HepG2 (cell line): ENCODE data around the gene SRSF4. TPM values are rescaled to one million over a fixed set of nuclear protein-coding genes. Genes with fewer than 3 reads are reported as not detected.

Experiments
- MAF1 ChIP-seq: sonication (generic); formaldehyde crosslinking; IDR thresholded peaks from 2 replicates; pipeline ENCODE4 v1.5.0; 2020; ENCODE audit warnings: missing genetic modification reagents, borderline replicate concordance
- NR2C2 ChIP-seq: sonication (generic); formaldehyde crosslinking; IDR thresholded peaks from 2 replicates; pipeline ENCODE4 v1.4.0; 2020; ENCODE audit warnings: missing genetic modification reagents, mild to moderate bottlenecking, moderate library complexity, borderline replicate concordance
- RELA ChIP-seq: sonication (generic); formaldehyde crosslinking; IDR thresholded peaks from 2 replicates; pipeline ENCODE4 v1.4.0; 2020; ENCODE audit warnings: missing genetic modification reagents
- SMAD1 ChIP-seq: sonication (generic); formaldehyde crosslinking; IDR thresholded peaks from 2 replicates; pipeline ENCODE4 v1.4.0; 2020; ENCODE audit warnings: missing genetic modification reagents, low read depth, mild to moderate bottlenecking, borderline replicate concordance
- SNAI1 ChIP-seq: sonication (generic); formaldehyde crosslinking; IDR thresholded peaks from 2 replicates; pipeline ENCODE4 v1.5.0; 2020; ENCODE audit warnings: mild to moderate bottlenecking, missing genetic modification reagents, borderline replicate concordance
- TAF1 ChIP-seq: sonication (generic); formaldehyde crosslinking; IDR thresholded peaks from 2 replicates; pipeline ENCODE4 v1.4.0; 2020; ENCODE audit warnings: missing genetic modification reagents
- TBX2 ChIP-seq: sonication (generic); formaldehyde crosslinking; IDR thresholded peaks from 2 replicates; pipeline ENCODE4 v1.5.0; 2020; ENCODE audit warnings: missing genetic modification reagents, mild to moderate bottlenecking, borderline replicate concordance
- ZNF138 ChIP-seq: sonication (generic); formaldehyde crosslinking; IDR thresholded peaks from 2 replicates; pipeline ENCODE4 v1.5.0; 2020; ENCODE audit warnings: mild to moderate bottlenecking, low read depth, missing genetic modification reagents
- ZNF207 ChIP-seq: fragments of 450-650 bp; IDR thresholded peaks from 2 replicates; pipeline ENCODE4 v1.6.1; 2016; ENCODE audit warnings: antibody characterized with exemption, borderline replicate concordance
- ZNF232 ChIP-seq: sonication (generic); formaldehyde crosslinking; IDR thresholded peaks from 2 replicates; pipeline ENCODE4 v1.4.0; 2020; ENCODE audit warnings: missing genetic modification reagents, borderline replicate concordance
- ZNF549 ChIP-seq: sonication (generic); formaldehyde crosslinking; IDR thresholded peaks from 2 replicates; pipeline ENCODE4 v1.5.0; 2020; ENCODE audit warnings: missing genetic modification reagents
- ZNF558 ChIP-seq: sonication (generic); formaldehyde crosslinking; IDR thresholded peaks from 2 replicates; pipeline ENCODE4 v1.9.0; 2022; ENCODE audit warnings: mild to moderate bottlenecking, missing genetic modification reagents, borderline replicate concordance
- ZNF776 ChIP-seq: sonication (generic); formaldehyde crosslinking; IDR thresholded peaks from 2 replicates; pipeline ENCODE4 v1.4.0; 2020; ENCODE audit warnings: mild to moderate bottlenecking, missing genetic modification reagents
- ZNF780A ChIP-seq: sonication (generic); formaldehyde crosslinking; IDR thresholded peaks from 2 replicates; pipeline ENCODE4 v1.8.0; 2022; ENCODE audit warnings: mild to moderate bottlenecking, missing genetic modification reagents, moderate library complexity
- polyA plus RNA-seq, 8 experiments: library from polyadenylated mRNA; depleted of rRNA in 3 of 8; stranded (reverse) in 7 of 8; unstranded in 1 of 8; fragments of >200 nt; fragmentation: Illumina TruSeq in 4 of 8; extraction: Trizol in 4 of 8; gene quantifications; 2 replicates each; pipeline versions ENCODE4 v1.2.1 to v1.2.3, GENCODE V29; 2011 to 2016; ENCODE audit warnings: low read depth in 4 of 8, missing spikeins in 1 of 8, mixed read lengths in 1 of 8; ENCODE audit not compliant: insufficient read depth in 1 of 8
- total RNA-seq, 5 experiments: library from RNA; depleted of rRNA; stranded (reverse); fragments of >200 nt; fragmentation: Illumina TruSeq; extraction: Trizol; gene quantifications; 2 replicates each; pipeline ENCODE4 v1.2.3, GENCODE V29; 2016; ENCODE audit warnings: low read depth in 1 of 5
- TF ChIP-seq, protein P1 (sequence below): sonication (generic); formaldehyde crosslinking; IDR thresholded peaks from 2 replicates; pipeline ENCODE4 v1.5.0; 2020; ENCODE audit warnings: mild to moderate bottlenecking, missing genetic modification reagents, borderline replicate concordance
- TF ChIP-seq, protein P2 (sequence below), 2 experiments: fragments of 450-650 bp in 1 of 2; sonication (generic) in 1 of 2; formaldehyde crosslinking in 1 of 2; IDR thresholded peaks; 2 replicates each; pipeline versions ENCODE4 v1.6.1 to v1.8.0; 2016 to 2022; ENCODE audit warnings: antibody characterized with exemption in 1 of 2, mild to moderate bottlenecking in 1 of 2, missing genetic modification reagents in 1 of 2
- TF ChIP-seq, protein P3 (sequence below): sonication (generic); formaldehyde crosslinking; IDR thresholded peaks from 2 replicates; pipeline ENCODE4 v1.8.1; 2023; ENCODE audit warnings: mild to moderate bottlenecking, missing genetic modification reagents

The SRSF4 gene
- total and polyA plus RNA-seq, 2 of the 13 experiments (the other 11 are each of a cell fraction or from before 2014, with no cell fraction given): 37.7 to 50.9 TPM

DNA sequence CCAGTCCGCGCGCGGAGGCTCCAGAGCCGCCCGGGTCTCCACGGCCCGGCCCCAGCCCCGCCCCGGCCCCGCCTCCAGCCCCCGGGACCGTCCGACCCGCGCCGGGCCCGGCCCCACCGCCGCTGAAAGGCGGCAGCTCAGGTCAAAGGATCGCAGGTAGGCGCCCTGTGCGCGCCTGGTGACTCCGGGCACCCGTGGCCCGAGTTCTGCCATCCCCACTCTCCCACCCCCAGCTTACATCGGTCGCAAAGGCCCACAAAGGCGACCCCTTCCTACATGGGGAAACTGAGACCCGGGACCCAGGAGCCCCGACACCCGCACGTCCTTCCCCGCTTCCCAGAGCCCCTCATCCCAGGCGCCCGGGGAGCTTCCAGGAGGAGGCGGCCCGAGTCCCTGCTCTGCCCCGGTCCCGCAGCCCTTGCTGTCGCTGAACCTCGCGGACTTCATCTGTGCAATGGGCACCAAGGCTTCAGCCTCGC lies 57.8 kb downstream of the SRSF4 start, which contains the start of gene TMEM200B (continued):
- TF ChIP-seq ZNF776 (CRISPR knock-in tag) (0 out of 2 replicates have a peak, but pooled peaks have one; percentile 23), ZNF207 (no peak), ZNF780A (CRISPR knock-in tag) (0 out of 2 replicates have a peak, but pooled peaks have one; percentile 18), SNAI1 (CRISPR knock-in tag) (0 out of 2 replicates have a peak, but pooled peaks have one; percentile 41), ZNF138 (CRISPR knock-in tag) (no peak), TAF1 (CRISPR knock-in tag) (no peak), TBX2 (CRISPR knock-in tag) (no peak), RELA (CRISPR knock-in tag) (no peak), MAF1 (CRISPR knock-in tag) (no peak), ZNF232 (CRISPR knock-in tag) (0 out of 2 replicates have a peak, but pooled peaks have one; percentile 14), ZNF549 (no peak), SMAD1 (CRISPR knock-in tag) (0 out of 2 replicates have a peak, but pooled peaks have one; percentile 68), NR2C2 (CRISPR knock-in tag) (no peak), ZNF558 (peak; percentile 30; the same call in 1 of the 2 replicates)
- TF ChIP-seq, protein P1, sequence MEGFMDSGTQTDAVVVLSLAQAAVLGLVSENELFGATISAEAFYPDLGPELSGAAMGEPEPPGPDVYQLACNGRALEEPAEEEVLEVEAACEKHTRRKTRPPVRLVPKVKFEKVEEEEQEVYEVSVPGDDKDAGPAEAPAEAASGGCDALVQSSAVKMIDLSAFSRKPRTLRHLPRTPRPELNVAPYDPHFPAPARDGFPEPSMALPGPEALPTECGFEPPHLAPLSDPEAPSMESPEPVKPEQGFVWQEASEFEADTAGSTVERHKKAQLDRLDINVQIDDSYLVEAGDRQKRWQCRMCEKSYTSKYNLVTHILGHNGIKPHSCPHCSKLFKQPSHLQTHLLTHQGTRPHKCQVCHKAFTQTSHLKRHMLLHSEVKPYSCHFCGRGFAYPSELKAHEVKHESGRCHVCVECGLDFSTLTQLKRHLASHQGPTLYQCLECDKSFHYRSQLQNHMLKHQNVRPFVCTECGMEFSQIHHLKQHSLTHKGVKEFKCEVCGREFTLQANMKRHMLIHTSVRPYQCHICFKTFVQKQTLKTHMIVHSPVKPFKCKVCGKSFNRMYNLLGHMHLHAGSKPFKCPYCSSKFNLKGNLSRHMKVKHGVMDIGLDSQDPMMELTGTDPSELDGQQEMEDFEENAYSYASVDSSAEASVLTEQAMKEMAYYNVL (CRISPR knock-in tag): 0 out of 2 replicates have a peak, but pooled peaks have one; percentile 17
- TF ChIP-seq, protein P2, sequence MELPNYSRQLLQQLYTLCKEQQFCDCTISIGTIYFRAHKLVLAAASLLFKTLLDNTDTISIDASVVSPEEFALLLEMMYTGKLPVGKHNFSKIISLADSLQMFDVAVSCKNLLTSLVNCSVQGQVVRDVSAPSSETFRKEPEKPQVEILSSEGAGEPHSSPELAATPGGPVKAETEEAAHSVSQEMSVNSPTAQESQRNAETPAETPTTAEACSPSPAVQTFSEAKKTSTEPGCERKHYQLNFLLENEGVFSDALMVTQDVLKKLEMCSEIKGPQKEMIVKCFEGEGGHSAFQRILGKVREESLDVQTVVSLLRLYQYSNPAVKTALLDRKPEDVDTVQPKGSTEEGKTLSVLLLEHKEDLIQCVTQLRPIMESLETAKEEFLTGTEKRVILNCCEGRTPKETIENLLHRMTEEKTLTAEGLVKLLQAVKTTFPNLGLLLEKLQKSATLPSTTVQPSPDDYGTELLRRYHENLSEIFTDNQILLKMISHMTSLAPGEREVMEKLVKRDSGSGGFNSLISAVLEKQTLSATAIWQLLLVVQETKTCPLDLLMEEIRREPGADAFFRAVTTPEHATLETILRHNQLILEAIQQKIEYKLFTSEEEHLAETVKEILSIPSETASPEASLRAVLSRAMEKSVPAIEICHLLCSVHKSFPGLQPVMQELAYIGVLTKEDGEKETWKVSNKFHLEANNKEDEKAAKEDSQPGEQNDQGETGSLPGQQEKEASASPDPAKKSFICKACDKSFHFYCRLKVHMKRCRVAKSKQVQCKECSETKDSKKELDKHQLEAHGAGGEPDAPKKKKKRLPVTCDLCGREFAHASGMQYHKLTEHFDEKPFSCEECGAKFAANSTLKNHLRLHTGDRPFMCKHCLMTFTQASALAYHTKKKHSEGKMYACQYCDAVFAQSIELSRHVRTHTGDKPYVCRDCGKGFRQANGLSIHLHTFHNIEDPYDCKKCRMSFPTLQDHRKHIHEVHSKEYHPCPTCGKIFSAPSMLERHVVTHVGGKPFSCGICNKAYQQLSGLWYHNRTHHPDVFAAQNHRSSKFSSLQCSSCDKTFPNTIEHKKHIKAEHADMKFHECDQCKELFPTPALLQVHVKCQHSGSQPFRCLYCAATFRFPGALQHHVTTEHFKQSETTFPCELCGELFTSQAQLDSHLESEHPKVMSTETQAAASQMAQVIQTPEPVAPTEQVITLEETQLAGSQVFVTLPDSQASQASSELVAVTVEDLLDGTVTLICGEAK (IDR thresholded peaks at IDR 0.05): no peak
- TF ChIP-seq, protein P2 (CRISPR knock-in tag; IDR thresholded peaks at IDR 0.05): no peak
- TF ChIP-seq, protein P3, sequence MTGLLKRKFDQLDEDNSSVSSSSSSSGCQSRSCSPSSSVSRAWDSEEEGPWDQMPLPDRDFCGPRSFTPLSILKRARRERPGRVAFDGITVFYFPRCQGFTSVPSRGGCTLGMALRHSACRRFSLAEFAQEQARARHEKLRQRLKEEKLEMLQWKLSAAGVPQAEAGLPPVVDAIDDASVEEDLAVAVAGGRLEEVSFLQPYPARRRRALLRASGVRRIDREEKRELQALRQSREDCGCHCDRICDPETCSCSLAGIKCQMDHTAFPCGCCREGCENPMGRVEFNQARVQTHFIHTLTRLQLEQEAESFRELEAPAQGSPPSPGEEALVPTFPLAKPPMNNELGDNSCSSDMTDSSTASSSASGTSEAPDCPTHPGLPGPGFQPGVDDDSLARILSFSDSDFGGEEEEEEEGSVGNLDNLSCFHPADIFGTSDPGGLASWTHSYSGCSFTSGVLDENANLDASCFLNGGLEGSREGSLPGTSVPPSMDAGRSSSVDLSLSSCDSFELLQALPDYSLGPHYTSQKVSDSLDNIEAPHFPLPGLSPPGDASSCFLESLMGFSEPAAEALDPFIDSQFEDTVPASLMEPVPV (CRISPR knock-in tag): no peak
